GM21526 (cell line): ENCODE results near the gene TNIK.
A peak's percentile ranks its signal among the peaks of the same experiment; 100 is the strongest.

Experiments
- ATAC-seq: cut with Tn5 transposase; IDR thresholded peaks from one replicate; pipeline ENCODE4 v1.9.1; 2021; ENCODE audit warnings: moderate library complexity; ENCODE audit not compliant: unreplicated experiment, low FRiP score

Gene TNIK

GRCh38 chr3:171347301-171348039 lies 112.7 kb downstream of the TNIK start:
- peak; percentile 55 for ATAC-seq

GRCh38 chr3:171346582-171347300 lies 113.5 kb downstream of the TNIK start:
- no peak for ATAC-seq

GRCh38 chr3:171346019-171346418 lies 114.2 kb downstream of the TNIK start:
- no peak for ATAC-seq

- no peak for ATAC-seq
These were observed 114.9 kb downstream of the TNIK start for GRCh38 chr3:171345107-171345843.

GRCh38 chr3:171343693-171344092 lies 116.5 kb downstream of the TNIK start:
- no peak for ATAC-seq

- no peak for ATAC-seq
These were observed 117.3 kb downstream of the TNIK start for GRCh38 chr3:171342783-171343420.

GRCh38 chr3:171342200-171342599 lies 118.0 kb downstream of the TNIK start:
- no peak for ATAC-seq

GRCh38 chr3:171340434-171340833 lies 119.8 kb downstream of the TNIK start:
- ATAC-seq = no peak

- no peak for ATAC-seq
These were observed 120.6 kb downstream of the TNIK start for GRCh38 chr3:171339598-171339997.

- ATAC-seq = no peak
These were observed 123.8 kb downstream of the TNIK start for GRCh38 chr3:171336406-171336805.

GRCh38 chr3:171335559-171335958 lies 124.6 kb downstream of the TNIK start:
- no peak for ATAC-seq

- no peak for ATAC-seq
These were observed 125.8 kb downstream of the TNIK start for GRCh38 chr3:171334465-171334811.

GRCh38 chr3:171333784-171334464 lies 126.3 kb downstream of the TNIK start:
- no peak for ATAC-seq

- ATAC-seq = no peak
These were observed 129.3 kb downstream of the TNIK start for GRCh38 chr3:171330938-171331337.

- no peak for ATAC-seq
These were observed 130.5 kb downstream of the TNIK start for GRCh38 chr3:171329746-171330145.

GRCh38 chr3:171328419-171329082 lies 131.7 kb downstream of the TNIK start:
- no peak for ATAC-seq

GRCh38 chr3:171327441-171328174 lies 132.6 kb downstream of the TNIK start:
- ATAC-seq = no peak

GRCh38 chr3:171326717-171327440 lies 133.3 kb downstream of the TNIK start:
- no peak for ATAC-seq
